ENCODE results near the gene MTFP1.

DNA sequence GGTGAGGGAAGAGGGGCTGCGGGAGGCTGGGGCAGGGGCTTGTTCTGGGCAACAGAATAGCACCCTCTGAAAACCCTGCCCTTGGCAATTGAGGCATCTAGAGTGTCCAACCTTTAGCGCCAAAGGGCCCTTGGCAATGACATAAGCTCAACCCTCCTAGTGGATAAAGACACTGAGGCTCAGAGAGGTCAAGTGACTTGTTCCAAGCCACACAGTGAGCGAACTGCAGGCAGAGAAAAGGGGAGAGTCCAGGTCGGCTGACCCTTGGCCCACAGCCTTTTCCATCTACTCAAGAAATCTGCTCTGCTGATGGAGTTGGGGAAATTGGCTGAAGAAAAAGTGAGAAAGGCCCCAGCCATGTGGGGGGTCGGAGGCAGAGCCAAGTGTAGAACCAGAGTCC, 25.9 kb upstream of the MTFP1 start:
- TF ChIP-seq, protein P1, sequence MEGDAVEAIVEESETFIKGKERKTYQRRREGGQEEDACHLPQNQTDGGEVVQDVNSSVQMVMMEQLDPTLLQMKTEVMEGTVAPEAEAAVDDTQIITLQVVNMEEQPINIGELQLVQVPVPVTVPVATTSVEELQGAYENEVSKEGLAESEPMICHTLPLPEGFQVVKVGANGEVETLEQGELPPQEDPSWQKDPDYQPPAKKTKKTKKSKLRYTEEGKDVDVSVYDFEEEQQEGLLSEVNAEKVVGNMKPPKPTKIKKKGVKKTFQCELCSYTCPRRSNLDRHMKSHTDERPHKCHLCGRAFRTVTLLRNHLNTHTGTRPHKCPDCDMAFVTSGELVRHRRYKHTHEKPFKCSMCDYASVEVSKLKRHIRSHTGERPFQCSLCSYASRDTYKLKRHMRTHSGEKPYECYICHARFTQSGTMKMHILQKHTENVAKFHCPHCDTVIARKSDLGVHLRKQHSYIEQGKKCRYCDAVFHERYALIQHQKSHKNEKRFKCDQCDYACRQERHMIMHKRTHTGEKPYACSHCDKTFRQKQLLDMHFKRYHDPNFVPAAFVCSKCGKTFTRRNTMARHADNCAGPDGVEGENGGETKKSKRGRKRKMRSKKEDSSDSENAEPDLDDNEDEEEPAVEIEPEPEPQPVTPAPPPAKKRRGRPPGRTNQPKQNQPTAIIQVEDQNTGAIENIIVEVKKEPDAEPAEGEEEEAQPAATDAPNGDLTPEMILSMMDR (conservative IDR thresholded peaks at IDR 0.05) = no peak
- no peak for TF ChIP-seq EZH2 (IDR thresholded peaks at IDR 0.05; ENCODE audit: low read depth)
